Lower lobe of right lung (tissue), 2 donors: ENCODE results near the gene CARNS1. TPM values are rescaled to one million over a fixed set of nuclear protein-coding genes. Genes with fewer than 3 reads are reported as not detected.
A peak's percentile ranks its signal among the peaks of the same experiment; 100 is the strongest.

Source experiments
- ATAC-seq, 2 donors: fragments of 200-7000 bp; cut with Tn5 transposase; one replicate each; pipeline ENCODE4 v1.9.1; 2020 to 2022; ENCODE audit warnings: mild to moderate bottlenecking in 2 of 2, moderate library complexity in 2 of 2
- DNase-seq: peaks from one replicate; pipeline ENCODE4 v3.0.0-alpha.2; 2020
- H3K27ac ChIP-seq: fragments of 200-600 bp; one replicate; pipeline ENCODE4 v1.8.0; 2022
- H3K27me3 ChIP-seq: fragments of 200-600 bp; one replicate; pipeline ENCODE4 v1.8.0; 2022; ENCODE audit warnings: low read depth
- H3K36me3 ChIP-seq: fragments of 200-600 bp; one replicate; pipeline ENCODE4 v1.8.0; 2022; ENCODE audit warnings: mild to moderate bottlenecking
- H3K4me1 ChIP-seq: fragments of 200-600 bp; one replicate; pipeline ENCODE4 v1.8.0; 2022
- H3K4me3 ChIP-seq: fragments of 200-600 bp; one replicate; pipeline ENCODE4 v1.8.0; 2022; ENCODE audit warnings: mild to moderate bottlenecking
- H3K9me3 ChIP-seq: fragments of 200-600 bp; one replicate; pipeline ENCODE4 v1.8.0; 2022
- intact Hi-C: fragments of 100-400 bp; cut with DNase I; formaldehyde crosslinking; loops from one replicate; pipeline ENCODE4 v1.11.0; 2022
- total RNA-seq: library from RNA; stranded (reverse); fragmentation: NEBNext Ultra II Directional; extraction: Animal tissue kit (Norgen Biotek cat#: 25700); gene quantifications from one replicate; pipeline ENCODE4 v1.2.1, GENCODE V29; 2021
- TF ChIP-seq, protein P1 (sequence below): fragments of 200-600 bp; IDR thresholded peaks from one replicate; pipeline ENCODE4 v1.8.0; 2022; ENCODE audit warnings: antibody characterized with exemption, mild to moderate bottlenecking
- donor health status: DM: no; HTN: yes; CAD: no; lungs with severe emphysema.

The CARNS1 gene
- total RNA-seq, 1 donor from 2014 or later = 0.71 TPM

DNA sequence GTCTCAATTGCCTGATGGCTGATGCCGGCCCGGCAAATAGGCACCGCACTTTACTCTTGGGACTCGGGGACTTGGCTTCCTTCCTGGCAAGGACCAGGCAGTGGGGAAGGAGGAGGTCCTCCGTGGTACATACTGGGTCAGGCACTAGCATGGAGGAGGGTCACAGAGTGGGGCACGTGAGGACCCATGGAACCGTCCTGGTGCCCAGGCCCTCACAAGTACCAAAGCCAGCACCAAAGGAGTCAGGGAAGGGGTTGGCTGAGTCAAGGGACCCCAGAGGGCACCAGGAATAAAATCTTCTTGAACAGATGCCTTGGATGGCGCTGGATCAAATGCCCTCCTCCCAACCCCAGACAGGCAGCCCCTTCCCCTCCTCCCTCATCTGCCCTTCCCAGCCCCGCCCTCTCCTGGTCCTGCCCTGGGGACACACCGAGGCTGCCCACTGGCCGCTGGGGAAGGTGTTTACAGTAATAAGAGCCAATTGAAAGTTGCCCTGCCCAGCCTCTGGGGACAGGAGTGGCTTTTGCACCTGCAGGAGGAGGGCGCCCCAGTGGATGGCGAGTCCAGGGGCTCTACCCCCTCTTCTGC, 5.6 kb upstream of the CARNS1 start:
- Histone ChIP-seq H3K4me3 (peak overlapping the region; percentile 36), H3K4me1 (peaks cover 13% of the 10 kb centered on the region), H3K27ac (peak overlapping the region; percentile 59), H3K27me3 (no peaks in the 10 kb centered on the region), H3K36me3 (no peaks in the 10 kb centered on the region), H3K9me3 (no peaks in the 10 kb centered on the region)
- no peak for DNase-seq
- ATAC-seq = peak; percentile 39 to 51
- intact Hi-C loops = no loop called here
- TF ChIP-seq, protein P1, sequence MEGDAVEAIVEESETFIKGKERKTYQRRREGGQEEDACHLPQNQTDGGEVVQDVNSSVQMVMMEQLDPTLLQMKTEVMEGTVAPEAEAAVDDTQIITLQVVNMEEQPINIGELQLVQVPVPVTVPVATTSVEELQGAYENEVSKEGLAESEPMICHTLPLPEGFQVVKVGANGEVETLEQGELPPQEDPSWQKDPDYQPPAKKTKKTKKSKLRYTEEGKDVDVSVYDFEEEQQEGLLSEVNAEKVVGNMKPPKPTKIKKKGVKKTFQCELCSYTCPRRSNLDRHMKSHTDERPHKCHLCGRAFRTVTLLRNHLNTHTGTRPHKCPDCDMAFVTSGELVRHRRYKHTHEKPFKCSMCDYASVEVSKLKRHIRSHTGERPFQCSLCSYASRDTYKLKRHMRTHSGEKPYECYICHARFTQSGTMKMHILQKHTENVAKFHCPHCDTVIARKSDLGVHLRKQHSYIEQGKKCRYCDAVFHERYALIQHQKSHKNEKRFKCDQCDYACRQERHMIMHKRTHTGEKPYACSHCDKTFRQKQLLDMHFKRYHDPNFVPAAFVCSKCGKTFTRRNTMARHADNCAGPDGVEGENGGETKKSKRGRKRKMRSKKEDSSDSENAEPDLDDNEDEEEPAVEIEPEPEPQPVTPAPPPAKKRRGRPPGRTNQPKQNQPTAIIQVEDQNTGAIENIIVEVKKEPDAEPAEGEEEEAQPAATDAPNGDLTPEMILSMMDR = no peak

DNA sequence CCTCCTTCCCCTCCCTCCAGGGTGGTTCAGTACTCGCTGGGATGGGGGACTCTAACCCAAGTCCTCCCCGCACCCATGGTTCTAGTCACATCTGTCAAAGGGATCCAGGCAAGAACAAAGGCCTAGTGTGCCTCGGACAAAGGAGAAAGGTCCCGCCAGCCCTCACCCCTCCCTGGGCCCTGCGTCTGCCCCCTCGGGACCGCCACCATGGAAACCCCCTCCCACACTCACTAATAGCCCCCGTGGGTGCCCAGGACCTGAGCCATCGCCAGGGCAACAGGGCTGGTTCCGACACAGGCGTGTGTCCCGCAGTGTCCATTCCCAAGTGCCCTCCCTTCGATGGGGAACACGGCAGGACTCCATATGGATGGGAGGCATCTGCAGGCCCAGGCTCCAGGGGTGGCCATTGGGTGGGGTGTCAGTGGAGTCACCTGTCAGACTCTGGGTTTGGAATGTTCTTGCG, 5.1 kb upstream of the CARNS1 start:
- ATAC-seq (no peak), DNase-seq (no peak)
- Histone ChIP-seq H3K27me3 (no peaks in the 10 kb centered on the region), H3K4me1 (peaks cover 18% of the 10 kb centered on the region), H3K4me3 (no peak overlapping the region), H3K9me3 (no peaks in the 10 kb centered on the region), H3K36me3 (no peaks in the 10 kb centered on the region), H3K27ac (no peak overlapping the region)
- intact Hi-C loops = no loop called here
- TF ChIP-seq, protein P1 = no peak

DNA sequence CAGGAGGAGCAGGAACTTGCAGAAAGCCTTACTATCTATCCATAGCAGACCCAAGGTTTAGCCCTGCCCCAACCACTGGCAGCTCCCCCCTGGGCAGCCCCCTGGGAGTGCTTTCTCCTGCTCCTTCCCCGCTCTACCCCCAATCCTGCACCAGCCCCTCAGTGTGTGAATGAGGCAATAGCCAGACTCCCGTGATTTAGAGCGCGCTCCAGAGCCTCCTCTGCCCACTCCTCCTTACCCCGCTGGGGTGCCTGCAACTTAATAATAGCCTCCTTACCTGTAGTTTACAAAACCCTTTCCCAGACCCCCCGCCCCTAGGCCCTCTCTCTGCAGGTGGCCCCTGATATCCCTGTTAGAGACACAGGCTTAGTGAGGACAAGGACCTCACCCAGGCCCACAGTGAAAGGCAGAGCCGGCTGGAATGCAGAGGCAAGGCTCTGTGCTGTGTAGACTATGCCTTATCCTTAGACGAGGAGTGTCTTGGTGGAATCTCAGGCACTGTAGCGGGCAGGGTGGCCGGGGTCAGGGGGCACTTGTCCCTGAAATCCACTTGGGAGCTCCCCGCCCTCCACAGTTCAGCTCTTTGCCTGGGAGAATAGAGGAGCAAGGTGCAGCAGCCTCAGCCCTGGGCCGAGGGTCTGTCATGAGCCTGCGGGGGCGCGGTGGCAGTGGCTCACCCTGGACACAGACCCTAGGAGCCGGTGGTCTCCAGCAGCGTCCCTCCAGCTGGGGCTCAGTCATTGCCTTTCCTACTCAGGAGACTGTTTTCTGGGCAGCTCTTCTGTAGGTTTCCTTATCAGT, 4.3 kb upstream of the CARNS1 start:
- TF ChIP-seq, protein P1 = no peak
- intact Hi-C loops = no loop called here
- DNase-seq = no peak

DNA sequence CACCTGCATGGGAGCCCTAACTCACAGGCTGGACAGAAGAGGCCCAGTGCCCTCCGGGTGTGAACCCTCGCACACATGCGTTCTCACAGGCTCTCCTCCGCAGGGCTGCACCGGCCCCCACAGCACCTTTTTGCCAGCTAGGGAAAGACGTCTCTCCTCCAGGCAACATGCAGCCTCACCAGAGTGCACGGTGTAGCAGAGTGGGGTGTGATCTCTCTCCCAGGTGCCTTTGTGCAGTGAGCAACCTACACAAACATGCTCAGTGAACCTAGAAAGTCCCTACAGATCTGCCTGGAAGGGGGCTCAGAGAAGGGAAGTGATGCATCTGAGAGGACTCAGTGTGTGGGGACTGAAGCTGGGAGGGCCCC, 3.7 kb upstream of the CARNS1 start:
- no peak overlapping the region for H3K4me3 ChIP-seq
- DNase-seq = no peak
- peaks cover 30% of the 10 kb centered on the region for H3K4me1 ChIP-seq
- H3K27ac ChIP-seq = no peak overlapping the region
- intact Hi-C loops = no loop called here
- no peaks in the 10 kb centered on the region for H3K36me3 ChIP-seq
- H3K9me3 ChIP-seq = no peaks in the 10 kb centered on the region
- no peak for ATAC-seq
- TF ChIP-seq, protein P1 = no peak
- no peaks in the 10 kb centered on the region for H3K27me3 ChIP-seq

More for the DNA sequence above, 4.3 kb upstream of the CARNS1 start:
- H3K27me3 ChIP-seq = no peaks in the 10 kb centered on the region
- H3K4me3 ChIP-seq = no peak overlapping the region
- no peaks in the 10 kb centered on the region for H3K9me3 ChIP-seq
- H3K4me1 ChIP-seq = peaks cover 25% of the 10 kb centered on the region
- H3K36me3 ChIP-seq = no peaks in the 10 kb centered on the region
- no peak overlapping the region for H3K27ac ChIP-seq
- ATAC-seq = no peak

DNA sequence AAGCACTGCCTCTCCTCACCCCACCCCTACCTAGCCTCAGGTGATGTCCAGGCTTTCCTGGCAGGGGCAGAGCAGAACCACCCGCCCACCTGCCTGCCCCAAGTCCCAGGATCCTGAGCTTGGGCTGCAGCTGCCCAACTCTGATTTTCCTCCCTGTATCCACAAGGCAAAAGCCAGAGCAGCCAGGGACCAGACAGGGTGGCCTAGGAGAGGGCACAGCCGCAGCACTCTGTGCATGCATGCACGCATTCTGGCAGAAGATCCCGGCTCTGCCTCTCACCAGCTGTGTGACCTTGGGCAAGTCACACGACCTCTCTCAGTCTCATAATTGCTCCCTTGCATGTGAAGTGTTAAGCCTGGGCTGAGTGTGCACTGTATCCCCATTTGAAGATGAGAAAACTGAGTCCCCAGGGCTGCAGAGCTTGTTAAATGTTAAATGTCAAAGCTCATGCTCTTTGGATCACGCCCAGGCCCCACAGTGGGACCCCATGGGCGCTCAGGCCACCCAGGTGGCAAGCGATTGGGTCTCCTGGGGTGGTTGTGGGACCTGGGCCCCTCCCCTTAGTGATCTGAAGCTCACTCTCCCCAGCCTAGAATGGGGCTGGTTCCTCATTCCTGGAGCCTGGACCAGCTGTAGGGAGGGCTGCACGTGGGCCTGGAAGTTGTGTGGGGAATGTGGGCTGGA, 2.8 kb upstream of the CARNS1 start:
- intact Hi-C loops = no loop called here
- TF ChIP-seq, protein P1 = no peak
- Histone ChIP-seq H3K4me1 (peaks cover 37% of the 10 kb centered on the region), H3K27ac (no peak overlapping the region), H3K9me3 (no peaks in the 10 kb centered on the region), H3K27me3 (no peaks in the 10 kb centered on the region), H3K4me3 (no peak overlapping the region), H3K36me3 (no peaks in the 10 kb centered on the region)
- DNase-seq = no peak
- no peak for ATAC-seq
